Lower leg skin (tissue), 3 donors: ENCODE measurements around the gene SLC39A7.

ENCODE experiments used
- CTCF ChIP-seq, 3 donors: fragments of 450-650 bp; IDR thresholded peaks; one replicate each; pipeline ENCODE4 v1.5.1; 2016; ENCODE audit warnings: antibody characterized with exemption in 3 of 3, mild to moderate bottlenecking in 3 of 3, moderate library complexity in 2 of 3
- POLR2A ChIP-seq, 2 donors: fragments of 450-650 bp; IDR thresholded peaks; one replicate each; pipeline ENCODE4 v1.6.1; 2016 to 2017; ENCODE audit warnings: antibody characterized with exemption in 2 of 2, mild to moderate bottlenecking in 1 of 2, moderate library complexity in 1 of 2

DNA sequence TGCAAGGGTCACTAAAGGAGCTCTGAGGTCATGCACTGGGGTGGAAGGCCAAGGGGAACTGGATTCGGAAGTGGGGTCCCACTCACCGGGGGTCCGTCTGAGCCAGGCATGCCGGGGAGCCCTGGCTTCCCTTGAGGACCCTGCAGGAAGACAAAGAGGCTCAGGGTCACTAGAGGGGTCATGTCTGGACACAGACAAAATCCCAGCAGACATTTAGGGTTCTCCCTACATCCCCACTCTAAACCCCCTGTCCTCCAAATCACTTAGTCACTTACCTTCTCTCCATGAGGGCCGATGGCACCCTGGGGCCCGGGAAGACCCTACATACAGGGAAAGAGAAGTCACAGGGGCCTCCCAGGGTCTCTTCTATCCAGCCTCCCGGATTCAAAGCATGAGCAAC, 23.8 kb upstream of the SLC39A7 start:
- TF ChIP-seq CTCF (IDR thresholded peaks at IDR 0.05) (no peak), POLR2A (IDR thresholded peaks at IDR 0.05) (no peak)
